Activated CD4-positive, alpha-beta T cell treated with anti-CD3 and anti-CD28 coated beads, Interleukin-2, amount 50 U/mL, for 16 hours (primary cell): ENCODE measurements around the gene CACNA1H.

ENCODE experiments used
- DNase-seq: peaks from one replicate; pipeline ENCODE4 v3.0.0-alpha.2; 2020

CACNA1H gene

DNA sequence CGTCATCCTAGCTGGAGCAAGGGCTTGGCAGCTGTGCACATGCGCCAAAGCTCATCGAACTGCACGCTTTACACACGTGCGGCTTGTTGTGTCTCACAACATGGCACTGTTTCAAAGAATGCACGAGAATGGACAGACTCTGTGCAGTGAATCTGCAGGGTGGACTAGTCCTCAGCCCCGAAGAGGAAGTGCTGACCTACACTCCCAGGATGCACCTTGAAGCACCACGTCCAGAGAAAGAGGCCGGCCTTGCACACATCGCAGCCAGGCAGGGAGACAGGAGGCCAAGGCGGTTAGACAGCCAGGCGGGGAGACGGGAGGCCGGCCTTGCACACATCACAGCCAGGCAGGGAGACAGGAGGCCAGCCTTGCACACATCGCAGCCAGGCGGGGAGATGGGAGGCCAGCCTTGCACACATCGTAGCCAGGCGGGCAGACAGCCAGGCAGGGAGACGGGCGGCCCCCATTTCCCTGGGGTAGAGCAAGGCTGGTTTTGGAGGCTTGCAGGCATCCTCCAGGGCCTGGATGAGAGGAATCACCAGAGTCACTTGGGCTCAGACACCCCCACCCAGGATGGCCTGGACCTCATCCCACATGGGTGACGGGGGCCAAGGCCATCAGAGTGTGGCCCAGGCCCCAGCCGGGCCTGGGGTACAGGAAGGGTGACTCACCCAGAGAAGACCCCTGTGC is 9.0 kb upstream of the CACNA1H start:
- DNase-seq: no peak

- DNase-seq: no peak
Measured at GRCh38 chr16:1144476-1145382, 8.2 kb upstream of the CACNA1H start.

- DNase-seq: no peak
Measured at GRCh38 chr16:1145383-1146100, 7.4 kb upstream of the CACNA1H start.

DNA sequence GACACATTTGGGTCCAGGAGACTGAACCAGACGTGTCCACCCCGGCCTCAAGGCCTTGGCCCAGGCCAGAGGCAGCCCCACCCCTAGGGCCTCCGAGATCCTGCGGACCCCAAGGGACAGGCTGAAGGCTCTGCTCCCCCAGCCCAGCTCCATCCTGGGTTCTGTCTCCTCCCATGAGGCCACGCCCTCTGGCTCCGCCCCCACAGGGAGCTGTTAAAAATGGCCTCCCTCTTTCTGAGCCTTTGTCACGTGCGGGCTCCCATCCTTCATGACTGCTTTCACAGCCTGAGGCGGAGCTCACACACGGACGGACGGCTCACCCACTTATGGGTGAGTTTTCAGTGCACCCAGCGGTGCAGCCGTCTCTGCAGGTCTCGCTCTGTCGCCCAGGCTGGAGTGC is 6.5 kb upstream of the CACNA1H start:
- no peak for DNase-seq

GRCh38 chr16:1147027-1147426 is 5.9 kb upstream of the CACNA1H start:
- DNase-seq: no peak

- DNase-seq: no peak
Measured at GRCh38 chr16:1149101-1149636, 3.7 kb upstream of the CACNA1H start.

DNA sequence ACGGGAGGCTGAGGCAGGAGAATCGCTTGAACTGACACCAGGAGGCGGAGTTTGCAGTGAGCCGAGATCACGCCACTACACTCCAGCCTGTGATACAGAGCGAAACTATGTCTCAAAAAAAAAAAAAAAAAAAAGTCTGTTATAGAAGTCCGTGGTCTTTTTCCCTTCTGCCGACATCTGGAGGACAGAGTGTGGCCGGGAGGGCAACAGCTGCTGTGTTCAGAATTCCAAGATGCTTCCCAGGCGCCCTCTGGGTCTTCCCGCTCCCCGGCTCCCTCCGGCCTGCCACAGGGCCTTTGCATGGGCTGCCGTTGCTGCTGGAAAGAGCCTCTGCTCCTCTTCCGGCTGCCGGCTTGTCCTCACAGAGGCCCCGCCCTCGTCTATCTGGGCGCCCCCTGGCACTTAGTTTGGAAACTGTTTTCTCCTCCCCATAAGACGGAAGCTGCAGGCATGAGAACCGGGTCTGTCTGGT is 2.4 kb upstream of the CACNA1H start:
- peak; percentile 42 for DNase-seq

GRCh38 chr16:1151424-1152122 is 1.3 kb upstream of the CACNA1H start:
- DNase-seq: no peak

- no peak for DNase-seq
Measured at GRCh38 chr16:1152123-1152638, 725 bp upstream of the CACNA1H start.

- DNase-seq: no peak
Measured at GRCh38 chr16:1153480-1154160, 714 bp downstream of the CACNA1H start.

DNA sequence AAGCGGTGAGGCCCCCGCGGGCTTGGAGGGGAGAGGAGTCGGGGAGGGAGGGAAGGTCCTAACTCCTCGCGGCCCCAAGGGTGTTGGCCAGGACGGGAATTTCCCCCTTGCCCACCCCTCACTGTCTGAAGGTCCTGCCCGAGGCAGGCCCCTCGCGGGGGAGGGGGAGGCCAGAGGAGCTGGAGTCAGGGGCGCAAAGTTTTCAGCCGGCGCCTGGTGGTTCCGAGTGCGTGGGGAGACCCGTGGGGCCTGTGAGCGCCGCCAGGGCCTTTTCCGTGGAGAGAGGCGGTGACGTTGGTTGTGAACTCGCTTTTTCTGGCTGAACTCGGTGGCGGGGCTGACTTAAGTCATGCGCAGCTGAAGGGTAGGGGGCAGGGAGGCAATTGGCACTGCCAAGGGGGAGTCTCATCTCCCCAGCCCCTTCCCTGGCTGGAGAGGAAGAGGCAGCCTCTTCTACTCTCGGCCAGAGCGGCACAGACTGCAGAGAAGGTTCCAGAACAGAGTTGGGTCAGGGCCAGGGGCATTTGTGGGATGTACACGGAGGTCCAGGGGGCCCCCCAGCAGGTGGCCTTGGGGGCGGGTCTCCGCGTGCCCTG is 1.5 kb downstream of the CACNA1H start:
- DNase-seq: no peak

- no peak for DNase-seq
Measured at GRCh38 chr16:1154887-1155331, 2.0 kb downstream of the CACNA1H start.

- no peak for DNase-seq
Measured at GRCh38 chr16:1155353-1156054, 2.6 kb downstream of the CACNA1H start.

- DNase-seq: no peak
Measured at GRCh38 chr16:1156055-1156982, 3.4 kb downstream of the CACNA1H start.

DNA sequence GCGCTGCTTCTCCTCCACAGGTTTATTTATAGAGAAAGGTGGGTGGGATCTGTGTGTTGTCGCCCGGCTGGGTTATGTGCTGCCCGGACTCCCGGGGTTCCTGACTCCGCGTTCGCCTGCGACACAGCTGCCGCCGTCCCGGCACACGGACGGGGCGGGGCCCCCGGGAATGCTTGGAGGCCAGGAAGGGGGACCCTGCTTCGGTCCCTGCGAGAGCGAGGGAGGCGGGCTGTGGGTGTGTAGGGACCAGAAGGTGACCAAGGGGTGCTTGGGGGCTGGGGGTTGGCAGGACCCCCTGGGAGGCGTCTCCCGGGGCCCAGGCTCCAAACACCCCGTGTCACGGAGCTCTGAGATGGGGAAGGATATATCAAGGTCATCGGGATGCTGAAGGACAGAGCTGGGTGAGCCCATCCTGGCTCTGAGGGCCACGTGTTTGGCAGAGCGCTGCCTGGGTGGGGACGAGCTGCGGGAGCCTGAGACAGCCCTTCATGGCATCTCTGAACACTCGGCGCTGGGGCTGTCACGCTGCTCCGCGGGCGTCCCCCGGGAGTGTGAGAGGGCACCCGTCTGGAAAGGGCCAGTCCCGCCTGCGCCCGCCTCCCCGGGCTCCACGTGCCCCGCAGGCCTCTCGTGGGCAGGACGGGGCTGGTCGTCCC is 4.2 kb downstream of the CACNA1H start:
- no peak for DNase-seq

DNA sequence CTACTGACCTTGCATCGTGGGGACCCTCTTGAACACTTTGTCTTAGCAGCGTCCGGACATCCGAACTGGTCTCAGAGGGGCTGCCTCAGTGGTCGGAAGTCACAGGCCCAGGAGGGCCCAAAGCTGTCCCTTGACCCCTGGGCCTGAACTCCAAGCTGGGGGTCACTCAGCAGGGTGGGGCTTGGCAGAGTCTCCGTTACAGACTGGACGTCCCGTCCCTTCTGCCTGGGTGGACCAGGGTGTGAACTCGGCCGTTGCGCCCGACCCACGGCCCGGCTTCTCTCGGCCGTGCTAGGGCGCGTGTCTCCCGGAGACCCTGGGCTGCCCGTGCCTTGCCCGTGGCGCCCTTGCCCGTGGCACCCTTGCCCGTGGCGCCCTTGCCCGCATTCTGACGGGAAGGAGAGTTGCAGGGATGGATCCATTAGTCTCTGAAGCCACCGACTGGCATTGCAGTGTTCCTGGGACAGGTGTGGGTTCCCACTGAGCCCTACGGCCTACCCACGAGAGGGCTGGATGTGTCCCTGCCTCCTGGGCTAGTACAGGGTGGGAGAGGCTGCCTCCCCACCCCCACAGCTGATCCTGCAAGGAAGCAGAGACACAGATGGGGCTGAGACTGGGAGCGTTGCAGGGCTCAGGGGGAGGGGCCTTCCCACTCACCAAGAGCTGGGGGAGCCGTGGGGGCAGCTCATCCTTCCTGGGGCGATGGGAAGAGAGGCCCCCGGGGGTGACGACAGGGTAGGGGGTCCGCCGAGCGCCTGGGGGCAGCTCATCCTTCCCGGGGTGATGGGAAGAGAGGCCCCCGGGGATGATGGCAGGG is 4.9 kb downstream of the CACNA1H start:
- DNase-seq: no peak

GRCh38 chr16:1158456-1159324 is 5.8 kb downstream of the CACNA1H start:
- DNase-seq: no peak
